Lower leg skin (tissue), 3 donors: Measurements from ENCODE around the gene MCM3AP.
"Not testable (repeated sequence)": the region's sequence is repeated elsewhere in the genome, so short reads cannot be mapped to it uniquely, and the experiment has no call there.

ENCODE experiments used
- CTCF ChIP-seq, 3 donors: fragments of 450-650 bp; IDR thresholded peaks; one replicate each; pipeline ENCODE4 v1.5.1; 2016; ENCODE audit warnings: antibody characterized with exemption in 3 of 3, mild to moderate bottlenecking in 3 of 3, moderate library complexity in 2 of 3
- POLR2A ChIP-seq, 2 donors: fragments of 450-650 bp; IDR thresholded peaks; one replicate each; pipeline ENCODE4 v1.6.1; 2016 to 2017; ENCODE audit warnings: antibody characterized with exemption in 2 of 2, mild to moderate bottlenecking in 1 of 2, moderate library complexity in 1 of 2

GRCh38 chr21:46200877-46201803 is 84.3 kb downstream of the MCM3AP start:
- TF ChIP-seq CTCF, POLR2A (IDR thresholded peaks at IDR 0.05): not testable (repeated sequence)
